SHP77 (cell line): ENCODE results near the gene ARHGAP23.
A peak's percentile ranks its signal among the peaks of the same experiment; 100 is the strongest.
"Not testable (repeated sequence)": the region's sequence is repeated elsewhere in the genome, so short reads cannot be mapped to it uniquely, and the experiment has no call there.

Experiments
- DNase-seq, 2 experiments: peaks; one replicate each; lab custom pipeline; 2025; lab: John Stamatoyannopoulos, UW

The ARHGAP23 gene

GRCh38 chr17:38485681-38486298, 57.5 kb downstream of the ARHGAP23 start:
- not testable (repeated sequence) for DNase-seq

GRCh38 chr17:38489774-38490173, 61.5 kb downstream of the ARHGAP23 start:
- not testable (repeated sequence) for DNase-seq

GRCh38 chr17:38491346-38492066, 63.2 kb downstream of the ARHGAP23 start:
- not testable (repeated sequence) for DNase-seq

- DNase-seq: peak; percentile 65 to 85
Measured at GRCh38 chr17:38492067-38493040, 64.1 kb downstream of the ARHGAP23 start.

GRCh38 chr17:38494152-38494551, 65.9 kb downstream of the ARHGAP23 start:
- not testable (repeated sequence) for DNase-seq

GRCh38 chr17:38497656-38498055, 69.4 kb downstream of the ARHGAP23 start:
- not testable (repeated sequence) for DNase-seq

- no peak for DNase-seq
Measured at GRCh38 chr17:38498353-38498752, 70.1 kb downstream of the ARHGAP23 start.

GRCh38 chr17:38499230-38499629, 71.0 kb downstream of the ARHGAP23 start:
- DNase-seq: not testable (repeated sequence)

GRCh38 chr17:38501718-38502117, 73.5 kb downstream of the ARHGAP23 start:
- DNase-seq: not testable (repeated sequence)

- not testable (repeated sequence) for DNase-seq
Measured at GRCh38 chr17:38503286-38503913, 75.1 kb downstream of the ARHGAP23 start.

GRCh38 chr17:38504216-38504615, 76.0 kb downstream of the ARHGAP23 start:
- no peak for DNase-seq

- no peak for DNase-seq
Measured at GRCh38 chr17:38507436-38507835, 79.2 kb downstream of the ARHGAP23 start.

- no peak for DNase-seq
Measured at GRCh38 chr17:38507921-38508569, 79.8 kb downstream of the ARHGAP23 start.

GRCh38 chr17:38508570-38508950, 80.3 kb downstream of the ARHGAP23 start:
- no peak for DNase-seq

- peak; percentile 15 to 33 for DNase-seq
Measured at GRCh38 chr17:38508954-38509771, 80.9 kb downstream of the ARHGAP23 start.

- no peak for DNase-seq
Measured at GRCh38 chr17:38509772-38510420, 81.6 kb downstream of the ARHGAP23 start.

GRCh38 chr17:38510421-38511149, 82.3 kb downstream of the ARHGAP23 start:
- DNase-seq: no peak

GRCh38 chr17:38511150-38512108, 83.2 kb downstream of the ARHGAP23 start:
- DNase-seq: no peak
